Activated T-cell treated with anti-CD3 and anti-CD28 coated beads for 24 hours (primary cell): ENCODE measurements around the gene GOLGA5.
A peak's percentile ranks its signal among the peaks of the same experiment; 100 is the strongest.
"Not testable (repeated sequence)": the region's sequence is repeated elsewhere in the genome, so short reads cannot be mapped to it uniquely, and the experiment has no call there.

ENCODE experiments used
- DNase-seq: peaks from one replicate; pipeline ENCODE4 v3.0.0-alpha.2; 2020; ENCODE audit warnings: low read depth

Gene GOLGA5

GRCh38 chr14:92778868-92779565 lies 15.1 kb upstream of the GOLGA5 start:
- not testable (repeated sequence) for DNase-seq

DNA sequence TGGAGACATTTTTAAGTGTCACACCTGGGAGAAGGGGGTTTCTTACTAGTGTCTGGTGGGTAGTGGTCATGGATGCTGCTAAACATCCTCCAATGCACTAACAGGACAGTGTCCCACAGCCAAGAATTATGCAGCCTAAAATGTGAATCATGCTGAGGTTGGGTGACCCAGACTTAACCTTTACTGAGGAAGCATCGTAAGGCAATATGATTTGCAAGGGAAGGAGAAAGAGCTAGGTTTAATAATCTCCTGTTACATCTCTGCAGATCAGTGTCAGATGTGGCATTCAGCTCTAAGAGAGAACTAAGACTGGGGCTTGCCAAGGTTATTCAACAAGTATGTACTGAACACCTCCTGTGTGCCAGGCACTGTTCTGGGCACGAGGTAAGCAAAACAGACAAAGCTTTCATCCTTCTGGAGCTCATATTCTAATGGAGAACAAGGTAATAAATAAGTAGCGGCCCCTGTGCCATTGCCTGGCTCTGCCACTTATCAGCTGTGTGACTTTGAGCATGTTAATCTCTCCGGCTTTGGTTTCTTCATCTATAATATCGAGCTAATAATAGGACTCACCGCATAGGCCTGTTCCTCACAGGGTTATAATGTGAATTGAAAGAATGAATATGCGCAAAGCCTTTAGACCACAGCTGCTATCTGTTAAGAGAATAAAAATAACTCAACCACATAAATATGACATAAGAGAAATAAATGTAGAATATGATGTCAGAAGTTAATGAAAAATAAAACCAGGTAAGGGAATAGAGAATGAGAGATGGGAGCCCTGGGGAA lies 13.5 kb upstream of the GOLGA5 start:
- peak; percentile 14 for DNase-seq

GRCh38 chr14:92781350-92781749 lies 12.8 kb upstream of the GOLGA5 start:
- no peak for DNase-seq

- peak; percentile 13 for DNase-seq
These were observed 10.2 kb upstream of the GOLGA5 start for GRCh38 chr14:92783813-92784431.

- no peak for DNase-seq
These were observed 8.3 kb upstream of the GOLGA5 start for GRCh38 chr14:92785667-92786426.

DNA sequence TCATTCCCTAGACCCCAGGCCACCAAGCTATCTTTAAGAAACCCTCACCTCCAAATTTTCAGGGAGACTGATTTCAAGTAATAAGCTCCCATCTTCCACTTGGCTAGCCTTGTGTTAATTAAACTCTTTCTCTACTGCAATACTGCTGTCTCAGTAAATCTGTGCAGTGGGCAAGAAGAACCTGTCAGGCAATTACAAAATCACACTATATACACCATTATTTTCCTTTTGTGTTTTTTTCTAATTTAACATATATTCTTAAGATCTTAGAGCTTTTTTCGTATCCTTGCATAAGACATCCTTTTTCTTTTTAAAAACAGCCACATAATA lies 7.7 kb upstream of the GOLGA5 start:
- DNase-seq, result no peak

GRCh38 chr14:92787554-92787953 lies 6.6 kb upstream of the GOLGA5 start:
- DNase-seq, result no peak

- no peak for DNase-seq
These were observed 4.5 kb upstream of the GOLGA5 start for GRCh38 chr14:92789457-92790089.

GRCh38 chr14:92792885-92793284 lies 1.2 kb upstream of the GOLGA5 start:
- DNase-seq, result no peak

GRCh38 chr14:92794547-92794941 lies 439 bp downstream of the GOLGA5 start:
- DNase-seq, result no peak

- no peak for DNase-seq
These were observed 856 bp downstream of the GOLGA5 start for GRCh38 chr14:92794961-92795360.

GRCh38 chr14:92797935-92798653 lies 4.0 kb downstream of the GOLGA5 start:
- no peak for DNase-seq

GRCh38 chr14:92798811-92799210 lies 4.7 kb downstream of the GOLGA5 start:
- DNase-seq, result no peak

DNA sequence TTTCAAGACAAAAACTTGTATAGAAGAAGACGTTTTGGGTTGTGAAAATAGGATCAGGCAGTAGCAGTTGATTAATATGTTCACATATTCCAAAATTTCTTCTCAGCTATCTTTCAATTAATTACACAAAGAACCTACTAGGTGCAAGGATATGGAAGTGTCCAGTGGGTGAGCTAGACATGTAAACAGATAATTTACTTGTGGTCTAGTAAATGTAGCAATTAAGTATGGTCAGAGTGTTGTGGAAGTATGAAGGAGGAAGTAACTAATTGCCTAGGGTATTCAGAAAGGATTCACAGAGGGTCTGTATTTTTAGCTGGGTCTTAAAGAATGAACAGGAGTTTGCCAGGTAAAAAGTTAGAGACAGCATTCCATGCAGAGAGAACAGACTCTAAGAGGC lies 5.9 kb downstream of the GOLGA5 start:
- no peak for DNase-seq

- no peak for DNase-seq
These were observed 6.4 kb downstream of the GOLGA5 start for GRCh38 chr14:92800525-92800924.

DNA sequence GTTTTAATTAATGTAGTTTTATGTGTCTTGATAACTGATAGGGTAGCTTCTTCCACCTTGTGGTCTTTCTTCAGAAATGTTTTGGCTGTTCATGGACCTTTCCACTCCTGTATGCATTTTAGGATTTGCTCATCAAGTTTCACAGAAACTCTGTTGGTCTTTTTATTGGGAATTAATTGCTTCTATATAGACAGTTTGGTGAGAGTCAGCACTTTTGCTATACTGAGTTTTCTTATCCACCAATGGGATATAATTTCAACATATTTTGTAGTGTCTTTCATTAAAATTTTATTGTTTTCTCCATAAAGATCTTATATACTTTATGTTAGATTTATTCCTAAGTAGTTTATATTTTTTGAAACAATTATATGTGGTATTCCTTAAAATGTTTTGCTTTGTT lies 7.8 kb downstream of the GOLGA5 start:
- no peak for DNase-seq

DNA sequence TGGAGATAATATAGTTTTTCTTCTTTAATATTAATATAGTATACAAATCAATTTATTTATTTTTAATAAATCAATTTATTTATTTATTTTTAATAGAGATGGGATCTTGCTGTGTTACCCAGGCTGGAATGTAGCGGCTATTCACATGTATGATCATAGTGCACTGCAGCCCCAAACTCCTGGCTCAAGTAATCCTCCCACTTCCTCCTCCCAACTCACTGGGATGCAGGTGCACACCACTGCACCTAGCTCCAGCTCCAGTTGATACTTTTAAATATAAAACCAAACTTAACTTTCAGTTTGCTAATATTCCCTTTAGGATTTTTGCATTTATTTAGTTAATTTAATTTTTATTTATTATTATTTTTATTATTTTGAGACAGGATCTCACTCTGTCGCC lies 8.6 kb downstream of the GOLGA5 start:
- DNase-seq, result no peak

DNA sequence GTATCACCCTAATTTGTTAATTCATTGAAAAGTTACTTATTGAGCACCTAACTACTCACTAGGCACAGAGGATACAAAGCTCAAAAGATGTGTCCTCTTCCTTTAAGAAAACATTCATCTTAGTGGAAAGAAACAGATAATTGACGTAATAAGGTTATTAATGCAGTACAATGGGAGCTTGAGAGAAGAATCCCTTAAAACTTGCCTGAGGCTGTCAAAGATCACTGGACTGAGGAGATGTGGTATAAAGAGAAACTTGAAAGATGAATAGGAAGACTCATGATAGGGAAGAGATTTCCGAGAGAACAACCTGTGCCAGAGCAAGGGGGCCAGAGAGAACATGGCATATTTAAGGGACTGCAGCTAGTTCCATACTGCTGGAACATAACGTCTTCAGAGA lies 19.1 kb downstream of the GOLGA5 start:
- DNase-seq, result no peak

- DNase-seq, result no peak
These were observed 25.0 kb downstream of the GOLGA5 start for GRCh38 chr14:92819011-92819597.

- DNase-seq, result not testable (repeated sequence)
These were observed 25.8 kb downstream of the GOLGA5 start for GRCh38 chr14:92819680-92820535.
